Measurements from ENCODE around the gene FOXD3. TPM values are rescaled to one million over a fixed set of nuclear protein-coding genes. Genes with fewer than 3 reads are reported as not detected.

Gene FOXD3
- not detected for total RNA-seq

DNA sequence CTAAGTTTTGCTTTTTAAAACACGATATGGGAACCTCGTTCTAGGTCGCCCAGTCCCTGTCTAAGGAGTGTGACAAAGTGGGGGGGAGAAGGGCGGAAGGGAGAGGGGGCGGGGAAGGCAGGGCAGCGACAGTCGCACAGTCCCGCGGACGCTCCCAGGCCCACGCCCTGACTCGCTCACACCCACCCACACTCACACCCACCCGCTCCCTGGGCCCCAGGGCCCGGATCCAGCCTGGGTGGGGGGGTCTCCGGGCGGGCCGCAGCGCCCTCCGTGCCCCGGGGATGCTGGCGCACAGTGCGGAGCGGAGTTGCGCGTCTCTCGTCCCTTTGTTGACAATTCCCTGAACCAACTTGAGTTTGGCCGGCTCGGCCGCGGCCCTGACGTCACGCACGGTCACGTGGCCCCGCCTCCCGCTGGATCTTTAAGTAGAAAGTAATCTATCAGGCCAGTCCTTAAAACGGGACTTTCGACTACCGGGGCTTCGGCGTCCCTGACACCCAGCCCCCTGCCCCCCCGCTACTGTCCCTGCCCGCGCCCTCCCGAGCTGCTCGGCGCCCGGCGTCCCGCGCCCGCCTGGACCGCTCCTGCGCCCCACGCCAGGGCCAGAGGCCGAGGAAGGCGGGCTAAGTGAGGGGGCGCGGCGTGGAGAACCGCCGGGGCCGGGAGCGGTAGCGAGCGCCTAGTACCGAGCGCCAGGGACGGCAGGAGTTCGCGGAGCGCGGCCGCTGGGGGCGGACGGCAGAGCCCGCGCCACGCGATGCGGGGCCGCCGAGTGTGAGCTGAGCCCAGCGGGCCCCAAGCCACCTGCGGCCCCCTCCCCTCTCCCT lies at the start of gene FOXD3:
TSS of gene FOXD3 (plus strand) at position 454 of the 830 bp plus-strand sequence. CDS start 492 bp downstream, outside the sequence.
- Mint-ChIP-seq H3K27me3 (peaks cover 86% of the 10 kb centered on the region), H3K27ac (no peak within 1 kb of the TSS), H3K4me3 (peak within 1 kb of the TSS; percentile 75), H3K9me3 (peaks cover 14% of the 10 kb centered on the region), H3K4me1 (peaks cover 43% of the 10 kb centered on the region), H3K36me3 (peaks cover 16% of the 10 kb centered on the region)
- no peak for DNase-seq

DNA sequence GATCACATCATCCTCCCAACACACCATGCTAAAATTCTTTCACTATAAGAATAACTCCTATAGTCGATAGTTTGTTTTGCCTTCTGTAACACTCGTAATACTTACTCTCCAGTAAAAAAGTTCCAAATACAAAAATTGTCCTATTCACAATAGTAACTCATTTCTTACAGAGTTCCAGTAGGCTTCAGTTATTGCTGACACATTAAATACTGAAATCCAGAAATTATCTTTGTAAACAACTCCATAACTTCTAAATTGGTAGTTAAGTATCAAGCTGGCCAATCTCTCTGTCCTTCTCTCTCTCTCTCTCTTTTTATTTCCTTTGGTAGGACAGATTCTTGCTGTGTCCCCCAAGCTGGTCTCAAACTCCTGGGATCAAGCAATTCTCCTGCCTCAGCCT lies 49.6 kb upstream of the FOXD3 start:
- DNase-seq: no peak
- Mint-ChIP-seq H3K36me3 (no peaks in the 10 kb centered on the region), H3K27ac (no peak overlapping the region), H3K4me3 (no peak overlapping the region), H3K27me3 (peaks cover 31% of the 10 kb centered on the region), H3K4me1 (no peaks in the 10 kb centered on the region), H3K9me3 (no peaks in the 10 kb centered on the region)

DNA sequence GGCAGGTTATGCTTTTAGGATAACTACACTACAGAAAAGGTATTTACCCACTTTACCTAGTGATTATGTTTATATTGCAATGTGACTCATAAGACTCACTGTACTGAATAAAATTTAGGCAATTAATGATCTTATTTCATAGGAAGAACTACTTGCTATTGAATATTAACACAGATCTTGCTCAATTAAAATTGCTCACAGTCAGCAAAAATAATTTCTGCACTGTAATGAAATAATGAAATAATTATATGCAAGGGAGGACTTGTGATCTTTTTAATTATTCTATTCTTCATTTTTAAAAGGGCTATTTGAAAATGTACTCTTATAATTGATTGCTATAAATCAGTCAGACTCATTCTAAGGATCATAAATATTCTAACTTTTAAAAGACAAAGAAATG lies 48.0 kb upstream of the FOXD3 start:
- Mint-ChIP-seq H3K9me3 (no peaks in the 10 kb centered on the region), H3K27ac (no peak overlapping the region), H3K27me3 (peaks cover 25% of the 10 kb centered on the region), H3K4me1 (no peaks in the 10 kb centered on the region), H3K4me3 (no peak overlapping the region), H3K36me3 (no peaks in the 10 kb centered on the region)
- no peak for DNase-seq

DNA sequence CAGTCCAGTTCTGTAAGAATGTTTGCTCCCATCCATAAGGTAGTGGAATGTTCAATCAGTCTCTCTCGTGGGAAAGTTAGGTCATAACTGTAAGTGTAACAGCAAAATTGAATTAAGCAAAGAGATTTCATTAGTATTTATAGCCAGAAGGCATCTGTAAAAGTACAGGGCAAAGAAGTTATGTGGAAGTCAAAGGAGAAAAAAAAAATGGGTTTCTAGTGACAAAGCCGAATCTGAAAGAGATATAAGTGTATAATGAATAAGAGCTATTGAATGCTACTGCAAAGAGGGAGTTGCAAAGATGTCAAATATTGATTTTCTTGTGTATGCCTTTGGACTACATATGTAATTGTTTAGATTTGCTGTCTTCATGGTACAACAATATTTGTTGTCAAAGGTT lies 47.4 kb upstream of the FOXD3 start:
- Mint-ChIP-seq H3K4me3 (no peak overlapping the region), H3K4me1 (no peaks in the 10 kb centered on the region), H3K27me3 (peaks cover 20% of the 10 kb centered on the region), H3K27ac (no peak overlapping the region), H3K9me3 (no peaks in the 10 kb centered on the region), H3K36me3 (no peaks in the 10 kb centered on the region)
- no peak for DNase-seq

DNA sequence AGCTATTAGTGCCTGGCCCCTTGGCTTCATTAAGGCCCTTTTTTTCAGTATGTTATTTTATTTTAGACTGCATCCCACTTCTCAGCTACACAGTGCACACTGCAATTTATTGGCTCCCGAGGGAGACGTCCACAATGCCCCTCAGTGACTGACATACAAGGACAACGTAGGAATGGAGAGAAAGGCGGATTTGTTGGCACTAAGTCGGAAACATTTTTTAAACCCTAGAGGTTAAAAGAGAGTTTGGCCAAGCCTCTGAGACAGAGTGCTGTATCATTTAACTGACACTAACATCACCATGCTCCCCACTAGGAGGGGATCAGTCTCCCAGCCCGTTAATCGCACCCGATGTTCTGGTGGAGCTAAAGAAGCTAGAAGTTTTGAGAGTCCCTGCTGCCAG lies 45.7 kb upstream of the FOXD3 start:
- Mint-ChIP-seq H3K36me3 (no peaks in the 10 kb centered on the region), H3K9me3 (no peaks in the 10 kb centered on the region), H3K27me3 (peaks cover 16% of the 10 kb centered on the region), H3K4me1 (no peaks in the 10 kb centered on the region), H3K4me3 (no peak overlapping the region), H3K27ac (no peak overlapping the region)
- DNase-seq: no peak

DNA sequence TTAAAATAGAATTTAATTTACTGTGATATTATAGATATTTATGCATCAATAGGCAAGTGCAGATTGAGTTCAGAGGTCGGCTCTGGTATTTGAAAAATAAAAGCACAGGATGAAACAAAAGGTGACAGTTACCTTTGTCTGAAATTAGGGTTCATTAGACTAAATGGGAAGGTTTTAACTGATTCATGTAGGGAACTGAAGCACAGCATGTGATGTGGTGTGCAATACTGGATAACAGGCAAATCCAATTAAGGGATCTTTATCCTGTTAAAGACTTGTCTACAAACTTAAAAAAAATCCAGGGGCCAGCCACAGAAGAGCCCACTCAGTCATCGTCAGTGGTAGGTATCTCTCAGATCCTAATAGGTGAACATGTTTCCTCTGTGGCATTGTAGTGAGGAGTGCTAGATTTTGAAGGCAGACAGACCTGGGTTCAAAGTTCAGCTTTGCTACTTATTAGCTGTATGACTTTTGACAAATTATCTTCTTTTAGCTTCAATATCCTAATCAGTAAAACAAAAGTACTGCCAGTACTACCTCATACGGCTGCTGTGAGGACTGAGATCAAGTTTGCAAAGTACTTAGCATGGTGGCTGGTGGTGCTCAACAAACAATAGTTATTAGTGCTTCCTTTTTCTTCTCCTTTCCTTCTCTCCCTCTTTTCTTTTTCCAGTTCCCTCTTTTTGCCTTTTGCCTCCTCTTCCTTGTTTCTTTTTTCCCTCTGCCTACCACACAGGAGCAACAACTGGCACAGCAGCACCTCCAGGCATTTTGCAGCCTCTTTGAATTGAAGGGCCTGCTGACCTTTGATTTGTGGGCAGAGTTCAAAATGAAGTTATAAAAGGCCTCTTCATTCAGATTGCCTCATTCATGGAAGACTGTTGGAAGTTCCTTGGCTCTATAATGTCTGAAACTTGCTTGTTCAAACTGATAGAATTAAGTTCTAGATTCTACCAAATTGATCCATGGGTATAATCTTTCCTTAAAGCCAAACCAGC lies 44.9 kb upstream of the FOXD3 start:
- Mint-ChIP-seq H3K27me3 (peaks cover 16% of the 10 kb centered on the region), H3K36me3 (no peaks in the 10 kb centered on the region), H3K9me3 (no peaks in the 10 kb centered on the region), H3K27ac (no peak overlapping the region), H3K4me3 (no peak overlapping the region), H3K4me1 (no peaks in the 10 kb centered on the region)
- no peak for DNase-seq

DNA sequence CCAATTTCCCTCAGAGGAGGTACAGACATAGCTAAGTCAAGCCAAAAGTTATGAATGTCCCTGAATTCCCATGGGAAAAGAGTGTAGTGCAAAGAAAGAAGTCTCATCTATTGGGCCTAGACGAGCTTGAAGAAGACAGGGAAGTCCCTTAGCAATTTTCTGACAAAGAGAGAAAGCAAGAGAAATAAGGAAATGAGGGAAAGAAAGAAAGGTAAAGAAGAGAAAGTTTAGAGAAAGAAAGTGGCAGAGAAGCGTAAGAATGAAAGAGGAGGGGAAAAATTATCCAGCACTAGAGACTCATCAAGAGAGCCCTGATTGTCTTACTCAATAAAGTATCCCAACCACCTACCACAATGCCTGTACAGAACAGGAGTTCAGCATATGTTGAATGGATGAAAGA lies 40.6 kb upstream of the FOXD3 start:
- H3K9me3 Mint-ChIP-seq: no peaks in the 10 kb centered on the region
- H3K27me3 Mint-ChIP-seq: no peaks in the 10 kb centered on the region
- H3K36me3 Mint-ChIP-seq: no peaks in the 10 kb centered on the region
- H3K4me3 Mint-ChIP-seq: no peak overlapping the region
- no peak overlapping the region for H3K27ac Mint-ChIP-seq
- DNase-seq: no peak
- H3K4me1 Mint-ChIP-seq: no peaks in the 10 kb centered on the region

DNA sequence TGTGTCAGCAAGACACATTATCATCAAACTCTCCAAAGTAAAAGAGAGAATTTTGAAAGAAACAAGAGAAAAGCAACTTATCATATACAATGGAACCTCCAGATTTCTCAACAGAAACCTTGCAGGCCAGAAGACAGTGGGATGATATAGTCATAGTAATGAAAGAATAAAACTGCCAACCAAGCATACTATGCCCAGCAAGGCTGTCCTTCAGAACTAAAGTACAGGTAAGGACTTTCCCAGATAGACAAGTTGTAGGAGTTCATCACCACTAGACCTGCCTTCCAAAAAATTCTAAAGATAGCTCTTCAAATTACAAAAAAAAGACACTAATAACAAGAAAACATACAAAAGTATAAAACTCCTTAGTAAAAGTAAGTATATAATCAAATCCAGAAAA lies 33.2 kb upstream of the FOXD3 start:
- H3K4me3 Mint-ChIP-seq: no peak overlapping the region
- H3K27ac Mint-ChIP-seq: no peak overlapping the region
- H3K9me3 Mint-ChIP-seq: peaks cover 24% of the 10 kb centered on the region
- H3K4me1 Mint-ChIP-seq: no peaks in the 10 kb centered on the region
- DNase-seq: no peak
- no peaks in the 10 kb centered on the region for H3K36me3 Mint-ChIP-seq
- no peaks in the 10 kb centered on the region for H3K27me3 Mint-ChIP-seq

DNA sequence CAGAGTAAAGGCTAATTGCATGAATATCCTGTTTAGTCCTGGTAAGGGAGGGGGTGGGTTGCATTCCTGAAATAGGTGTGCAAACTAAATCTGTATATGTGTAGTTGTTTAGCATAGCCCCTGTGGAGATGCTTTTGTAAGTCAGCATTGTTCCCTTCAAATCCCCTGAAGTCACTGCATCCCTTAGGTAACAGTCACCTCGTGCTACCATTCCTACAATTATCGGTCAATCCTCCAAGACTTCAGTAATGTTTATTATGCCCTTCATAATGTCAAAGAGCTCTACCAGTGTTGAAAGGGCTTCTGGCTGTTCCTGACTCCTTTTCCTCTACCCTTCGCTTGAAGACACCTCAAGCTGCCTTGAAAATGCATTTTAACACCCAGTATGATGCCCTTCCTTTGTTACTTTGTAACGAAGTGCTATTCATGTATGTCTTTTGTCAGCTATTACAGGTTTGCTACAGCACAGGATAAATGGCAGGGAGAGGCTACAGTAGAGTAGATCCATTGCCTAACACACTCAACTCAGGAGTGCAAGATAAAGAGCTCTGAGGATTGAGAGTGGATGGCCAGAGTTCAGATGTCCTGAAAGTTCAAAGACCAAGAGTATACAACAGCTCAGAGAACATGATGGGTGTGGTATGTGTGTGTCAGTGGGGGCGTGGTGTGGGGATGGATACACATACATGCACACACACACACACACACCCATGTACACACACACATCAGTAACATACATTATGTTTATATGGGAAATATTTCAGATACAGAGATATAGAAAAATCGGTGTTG lies 27.4 kb upstream of the FOXD3 start:
- Mint-ChIP-seq H3K27me3 (peaks cover 15% of the 10 kb centered on the region), H3K27ac (no peak overlapping the region), H3K4me1 (no peaks in the 10 kb centered on the region), H3K4me3 (no peak overlapping the region), H3K36me3 (no peaks in the 10 kb centered on the region), H3K9me3 (peaks cover 4% of the 10 kb centered on the region)
- DNase-seq: no peak

DNA sequence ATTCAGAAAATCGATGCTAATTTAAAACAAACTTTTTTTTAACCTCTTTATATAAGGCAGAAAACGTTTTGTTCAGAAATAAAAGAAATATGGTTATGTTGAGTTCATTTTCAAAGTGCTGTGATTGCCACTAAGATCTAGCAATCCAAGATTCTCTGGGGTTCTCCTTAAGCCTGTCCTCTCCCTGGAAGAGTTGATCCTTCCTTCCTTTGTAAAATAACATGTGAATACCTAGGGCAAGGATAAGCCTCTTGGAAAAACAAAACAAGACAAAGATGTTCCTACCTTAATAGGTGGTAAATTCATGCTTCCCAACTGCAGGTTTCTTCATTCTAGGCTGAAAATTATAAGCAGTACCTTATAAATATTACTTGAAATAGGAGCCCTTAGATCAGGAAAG lies 18.0 kb upstream of the FOXD3 start:
- no peak overlapping the region for H3K4me3 Mint-ChIP-seq
- no peaks in the 10 kb centered on the region for H3K4me1 Mint-ChIP-seq
- no peaks in the 10 kb centered on the region for H3K36me3 Mint-ChIP-seq
- no peak for DNase-seq
- peaks cover 61% of the 10 kb centered on the region for H3K27me3 Mint-ChIP-seq
- H3K27ac Mint-ChIP-seq: no peak overlapping the region
- peaks cover 10% of the 10 kb centered on the region for H3K9me3 Mint-ChIP-seq

DNA sequence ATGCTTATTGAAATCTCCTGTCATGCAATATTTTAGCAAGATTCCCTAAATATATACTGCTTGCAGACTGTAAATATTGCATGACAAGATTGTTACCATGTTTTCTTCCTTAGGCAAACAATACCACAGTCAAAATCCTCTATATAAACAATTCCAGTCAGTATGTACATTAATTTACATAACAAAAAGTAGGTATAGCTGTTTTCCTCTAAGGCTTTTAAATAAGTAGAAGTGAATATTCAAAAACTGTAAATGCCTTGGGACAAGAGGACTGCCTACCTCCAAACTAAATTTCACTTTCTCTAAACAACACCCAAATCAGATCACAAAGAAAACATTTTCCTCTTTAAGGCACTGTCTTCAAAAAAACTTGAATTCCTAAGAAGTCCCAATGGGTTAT lies 17.3 kb upstream of the FOXD3 start:
- Mint-ChIP-seq H3K9me3 (peaks cover 10% of the 10 kb centered on the region), H3K36me3 (no peaks in the 10 kb centered on the region), H3K4me1 (no peaks in the 10 kb centered on the region), H3K27ac (no peak overlapping the region), H3K27me3 (peaks cover 67% of the 10 kb centered on the region), H3K4me3 (no peak overlapping the region)
- DNase-seq: no peak

DNA sequence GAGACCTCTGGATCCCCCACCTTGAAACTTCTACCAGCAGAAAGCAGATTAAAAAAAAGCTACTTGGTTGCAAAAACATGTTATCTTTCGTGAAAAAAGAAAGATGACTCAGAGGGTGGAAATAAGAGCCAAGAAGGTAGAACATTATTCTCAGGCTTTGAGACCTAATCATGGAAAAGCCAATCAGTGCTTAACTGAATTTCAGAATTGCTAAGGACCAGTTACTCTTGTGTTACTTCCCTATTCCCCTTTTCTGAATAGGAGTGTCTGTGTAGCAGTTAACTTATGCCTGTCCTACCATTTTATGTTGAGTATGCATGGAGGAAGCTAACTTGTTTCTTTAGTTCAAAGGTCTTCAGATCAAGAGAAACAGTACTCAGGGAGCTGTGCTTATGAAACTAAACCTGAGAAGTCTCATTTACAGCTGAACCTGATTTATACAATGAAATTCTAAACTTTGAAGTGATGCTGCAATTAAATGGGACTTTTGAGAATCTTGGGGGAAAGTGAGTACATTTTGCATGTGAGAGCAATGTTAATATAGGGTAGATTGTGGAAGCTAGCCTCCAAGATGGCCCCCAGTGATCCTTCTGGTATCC lies 15.1 kb upstream of the FOXD3 start:
- H3K4me3 Mint-ChIP-seq: no peak overlapping the region
- peaks cover 79% of the 10 kb centered on the region for H3K27me3 Mint-ChIP-seq
- peaks cover 10% of the 10 kb centered on the region for H3K9me3 Mint-ChIP-seq
- H3K36me3 Mint-ChIP-seq: no peaks in the 10 kb centered on the region
- H3K27ac Mint-ChIP-seq: no peak overlapping the region
- no peak for DNase-seq
- no peaks in the 10 kb centered on the region for H3K4me1 Mint-ChIP-seq

DNA sequence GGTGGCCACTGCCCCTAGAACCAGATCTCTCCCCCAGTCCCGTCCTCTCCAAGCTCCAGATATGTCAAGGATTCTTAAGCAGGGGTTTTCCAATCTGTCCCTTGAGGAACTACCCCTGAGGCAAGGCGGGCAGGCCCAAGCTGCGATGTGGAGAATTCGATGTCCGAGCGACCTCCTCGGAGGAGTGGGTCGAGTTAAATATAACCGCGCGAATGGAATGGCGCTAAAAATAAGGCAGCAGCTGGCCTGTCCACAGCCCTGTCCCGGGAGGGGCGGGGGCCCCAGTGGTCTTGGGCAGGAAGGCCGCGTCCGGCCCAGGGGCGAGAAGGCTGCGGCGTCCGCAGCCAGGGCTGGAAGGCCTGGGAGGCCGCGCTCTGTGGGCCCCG lies 5.8 kb upstream of the FOXD3 start:
- peaks cover 26% of the 10 kb centered on the region for H3K4me1 Mint-ChIP-seq
- H3K36me3 Mint-ChIP-seq: peaks cover 14% of the 10 kb centered on the region
- no peak for DNase-seq
- H3K27me3 Mint-ChIP-seq: peaks cover 81% of the 10 kb centered on the region
- H3K27ac Mint-ChIP-seq: no peak overlapping the region
- no peak overlapping the region for H3K4me3 Mint-ChIP-seq
- peaks cover 13% of the 10 kb centered on the region for H3K9me3 Mint-ChIP-seq

DNA sequence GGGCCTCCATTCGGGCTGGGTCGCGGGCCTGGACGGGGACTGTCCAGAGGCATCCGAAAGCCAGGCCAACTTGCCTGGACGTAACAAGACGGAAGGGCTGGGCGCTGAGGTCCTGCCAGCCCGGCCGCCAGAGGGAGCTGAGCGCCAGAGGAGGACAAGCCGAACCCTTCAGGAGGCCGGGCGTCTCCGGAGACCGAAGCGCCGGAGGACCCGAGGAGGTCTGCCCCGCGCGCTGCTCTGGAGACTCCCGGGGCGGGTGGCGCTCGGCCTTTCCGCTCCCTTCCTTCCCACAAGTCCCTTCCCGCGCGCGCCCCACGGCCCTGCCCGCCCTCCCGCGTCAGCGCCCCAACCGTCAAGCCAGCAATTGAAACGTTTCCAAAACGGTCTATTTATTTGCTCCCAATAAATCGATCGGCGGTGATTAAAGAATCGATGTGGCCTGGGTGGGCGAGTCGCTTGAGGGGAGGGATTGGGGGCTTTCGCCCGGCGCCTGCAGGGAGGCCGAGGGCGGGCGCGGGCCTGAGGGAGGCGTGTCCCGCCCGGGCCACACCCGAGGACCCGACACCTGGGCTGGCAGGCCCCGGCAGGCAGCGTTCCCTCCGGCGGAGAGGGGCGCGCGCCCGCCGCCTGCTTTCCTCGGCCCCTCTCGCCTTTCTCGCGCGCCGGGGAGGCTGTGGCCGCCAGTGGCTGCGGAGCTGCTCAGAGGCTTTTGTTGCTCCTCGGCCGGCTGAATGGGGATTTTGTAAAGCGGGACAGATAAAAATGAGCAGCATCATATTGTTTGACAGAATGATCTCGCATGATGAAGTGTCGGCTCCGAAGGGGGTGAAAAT lies 5.2 kb upstream of the FOXD3 start:
- no peak overlapping the region for H3K27ac Mint-ChIP-seq
- H3K36me3 Mint-ChIP-seq: peaks cover 16% of the 10 kb centered on the region
- peaks cover 13% of the 10 kb centered on the region for H3K9me3 Mint-ChIP-seq
- peaks cover 29% of the 10 kb centered on the region for H3K4me1 Mint-ChIP-seq
- H3K4me3 Mint-ChIP-seq: peak overlapping the region; percentile 69
- peaks cover 85% of the 10 kb centered on the region for H3K27me3 Mint-ChIP-seq
- peak; percentile 75 for DNase-seq

All from activated naive CD8-positive, alpha-beta T cell treated with anti-CD3 and anti-CD28 coated beads for 36 hours (primary cell).